A549 (cell line): ENCODE results near the gene ANAPC15.

ENCODE experiments used
- CTCF ChIP-seq: fragments of >200 bp; sonication (Bioruptor Twin); formaldehyde crosslinking; IDR thresholded peaks from 3 replicates; pipeline ENCODE4 v1.5.1; 2016
- GATA3 ChIP-seq: IDR thresholded peaks from 2 replicates; pipeline ENCODE4 v1.6.1; 2012; ENCODE audit warnings: borderline replicate concordance

- TF ChIP-seq GATA3 (no peak), CTCF (no peak)
Observed at GRCh38 chr11:72146625-72147024, 34.1 kb upstream of the ANAPC15 start.
